Ovary (tissue), 9 donors: ENCODE measurements around the gene RRH. TPM values are rescaled to one million over a fixed set of nuclear protein-coding genes. Genes with fewer than 3 reads are reported as not detected.

Experiments used
- DNase-seq, 5 donors: peaks; one replicate each; pipeline ENCODE4 v3.0.0-alpha.2; 2019 to 2020
- H3K27ac ChIP-seq, 2 donors: fragments of 200-600 bp; one replicate each; pipeline versions ENCODE4 v1.5.1 to v1.8.0; 2019 to 2022
- H3K27me3 ChIP-seq: fragments of 200-600 bp; one replicate; pipeline ENCODE4 v1.8.0; 2022
- H3K36me3 ChIP-seq: fragments of 200-600 bp; sonication (generic); one replicate; pipeline ENCODE4 v1.5.1; 2019
- H3K4me1 ChIP-seq: one replicate; pipeline ENCODE4 v1.8.1; 2013; ENCODE audit warnings: mild to moderate bottlenecking, moderate library complexity; ENCODE audit not compliant: insufficient read depth
- H3K4me3 ChIP-seq: fragments of 200-600 bp; sonication (generic); one replicate; pipeline ENCODE4 v1.5.1; 2017
- H3K9me3 ChIP-seq, 2 donors: fragments of 200-600 bp in 1 of 2; sonication (generic) in 1 of 2; one replicate each; pipeline versions ENCODE4 v1.5.1 to v1.8.1; 2013 to 2019; ENCODE audit warnings: mild to moderate bottlenecking in 1 of 2, moderate library complexity in 1 of 2
- CTCF ChIP-seq, 3 donors: fragments of 450-650 bp in 2 of 3; fragments of 200-600 bp in 1 of 3; IDR thresholded peaks; one replicate each; pipeline versions ENCODE4 v1.5.1 to v1.8.0; 2016 to 2022; ENCODE audit warnings: antibody characterized with exemption in 3 of 3, mild to moderate bottlenecking in 1 of 3
- EP300 ChIP-seq: sonication (generic); formaldehyde crosslinking; IDR thresholded peaks from one replicate; pipeline ENCODE4 v1.6.1; 2017; ENCODE audit warnings: antibody characterized with exemption
- POLR2A ChIP-seq: fragments of 450-650 bp; IDR thresholded peaks from one replicate; pipeline ENCODE4 v1.6.1; 2017; ENCODE audit warnings: antibody characterized with exemption, mild to moderate bottlenecking, moderate library complexity
- WGBS, 3 donors: extraction: QIAGEN DNeasy Blood & Tissue Kit in 1 of 3; methylation state at CpG; one replicate each; pipeline versions ENCODE4 v1.1.5 to v1.1.7; 2013 to 2017; 5-methylcytosine and 5-hydroxymethylcytosine counted together
- intact Hi-C, 4 donors: fragments of 100-400 bp; cut with DNase I; formaldehyde crosslinking; loops; one replicate each; pipeline versions ENCODE4 v1.11.0 to v1.15.1; 2022 to 2023
- polyA plus RNA-seq, 2 donors: library from polyadenylated mRNA; stranded (reverse); fragments of 200-250 nt in 1 of 2; fragments of 350-450 nt in 1 of 2; fragmentation: Illumina TruSeq in 1 of 2; extraction: RNeasy Lipid Tissue Mini Kit (QIAGEN cat#74804) in 1 of 2; gene quantifications; one replicate each; pipeline ENCODE4 v1.2.3, GENCODE V29; 2013 to 2014
- total RNA-seq, 7 donors: library from RNA; depleted of rRNA in 2 of 7; stranded (reverse); fragments of >200 nt in 2 of 7; fragmentation: NEBNext Ultra II Directional in 3 of 7; extraction: Animal tissue kit (Norgen Biotek cat#: 25700) in 3 of 7; gene quantifications; one replicate each; pipeline versions ENCODE4 v1.1.0 to v1.2.4, GENCODE V29; 2016 to 2023
- donor health status: DM: no; HTN: no; CAD: no; lungs with moderate emphysema.
- donor health status: DM: no; HTN: no; CAD: no.
- donor health status: Bipolar disorder and iron deficiency.
- donor health status: DM: yes; HTN: yes; CAD: no.
- donor health status: DM: no; HTN: no; CAD: no.
- donor health status: DM: yes; HTN: yes; CAD: no.

Gene RRH
- total and polyA plus RNA-seq, 9 donors, result 0.06 to 0.57 (median 0.27) TPM; not detected in 3

- no peaks in the 10 kb centered on the region for H3K36me3 ChIP-seq
Observed at GRCh38 chr4:109821185-109821584, 6.6 kb upstream of the RRH start.

GRCh38 chr4:109826719-109827118 lies 1.1 kb upstream of the RRH start:
- no peaks in the 10 kb centered on the region for H3K27me3 ChIP-seq
- no peak for DNase-seq
- intact Hi-C loops, result loop anchor here in 3 of 4 donors (5.0 to 10.0 kb wide), 2 partner anchors 122 to 404 kb away; partner anchors contain the start of gene CASP6 (in 1 of the 3)

More at GRCh38 chr4:109821185-109821584, 6.6 kb upstream of the RRH start:
- 57 to 67% (median 65%) methylated on average over 2 of the region's 2 CpGs for WGBS, 3 donors
- DNase-seq, result no peak
- intact Hi-C loops, result loop anchor here in 2 of 4 donors (5.0 to 10.0 kb wide), 2 partner anchors 116 to 399 kb away; partner anchors contain the start of gene CASP6 (in 1 of the 2)
- Histone ChIP-seq H3K4me3 (no peak overlapping the region), H3K4me1 (peaks cover 3% of the 10 kb centered on the region), H3K27ac (no peak overlapping the region), H3K9me3 (no peaks in the 10 kb centered on the region), H3K27me3 (no peaks in the 10 kb centered on the region)
- no peak for TF ChIP-seq EP300
- TF ChIP-seq CTCF (IDR thresholded peaks at IDR 0.05), result no peak
- no peak for TF ChIP-seq POLR2A

GRCh38 chr4:109833756-109834155 lies 6.0 kb downstream of the RRH start:
- no peak for DNase-seq
- WGBS, 3 donors, result 85 to 94% (median 87%) methylated on average over 4 of the region's 4 CpGs
- intact Hi-C loops, result no loop called here
- Histone ChIP-seq H3K27ac (no peak overlapping the region), H3K4me1 (no peaks in the 10 kb centered on the region), H3K36me3 (no peaks in the 10 kb centered on the region), H3K9me3 (no peaks in the 10 kb centered on the region), H3K4me3 (no peak overlapping the region), H3K27me3 (no peaks in the 10 kb centered on the region)
- TF ChIP-seq POLR2A (no peak), EP300 (no peak), CTCF (IDR thresholded peaks at IDR 0.05) (no peak)

More at GRCh38 chr4:109826719-109827118, 1.1 kb upstream of the RRH start:
- H3K4me1 ChIP-seq, result no peaks in the 10 kb centered on the region
- TF ChIP-seq EP300, result no peak
- TF ChIP-seq CTCF (IDR thresholded peaks at IDR 0.05), result peak in 2 of 3 donors; percentile 36 to 48
- no peak overlapping the region for H3K27ac ChIP-seq
- H3K9me3 ChIP-seq, result no peaks in the 10 kb centered on the region
- no peak overlapping the region for H3K4me3 ChIP-seq
- no peaks in the 10 kb centered on the region for H3K36me3 ChIP-seq

GRCh38 chr4:109836985-109837384 lies 9.2 kb downstream of the RRH start:
- TF ChIP-seq EP300 (no peak), POLR2A (no peak), CTCF (IDR thresholded peaks at IDR 0.05) (no peak)
- no peaks in the 10 kb centered on the region for H3K27me3 ChIP-seq
- intact Hi-C loops, result no loop called here
- H3K36me3 ChIP-seq, result no peaks in the 10 kb centered on the region
- DNase-seq, result no peak
- no peak overlapping the region for H3K27ac ChIP-seq
- 57 to 74% (median 64%) methylated on average over 3 of the region's 3 CpGs for WGBS, 3 donors
- H3K9me3 ChIP-seq, result no peaks in the 10 kb centered on the region
- H3K4me1 ChIP-seq, result no peaks in the 10 kb centered on the region
- H3K4me3 ChIP-seq, result no peak overlapping the region
